ENCODE measurements around the gene KAZN.
A peak's percentile ranks its signal among the peaks of the same experiment; 100 is the strongest.
"Not testable (repeated sequence)": the region's sequence is repeated elsewhere in the genome, so short reads cannot be mapped to it uniquely, and the experiment has no call there.

The KAZN gene

DNA sequence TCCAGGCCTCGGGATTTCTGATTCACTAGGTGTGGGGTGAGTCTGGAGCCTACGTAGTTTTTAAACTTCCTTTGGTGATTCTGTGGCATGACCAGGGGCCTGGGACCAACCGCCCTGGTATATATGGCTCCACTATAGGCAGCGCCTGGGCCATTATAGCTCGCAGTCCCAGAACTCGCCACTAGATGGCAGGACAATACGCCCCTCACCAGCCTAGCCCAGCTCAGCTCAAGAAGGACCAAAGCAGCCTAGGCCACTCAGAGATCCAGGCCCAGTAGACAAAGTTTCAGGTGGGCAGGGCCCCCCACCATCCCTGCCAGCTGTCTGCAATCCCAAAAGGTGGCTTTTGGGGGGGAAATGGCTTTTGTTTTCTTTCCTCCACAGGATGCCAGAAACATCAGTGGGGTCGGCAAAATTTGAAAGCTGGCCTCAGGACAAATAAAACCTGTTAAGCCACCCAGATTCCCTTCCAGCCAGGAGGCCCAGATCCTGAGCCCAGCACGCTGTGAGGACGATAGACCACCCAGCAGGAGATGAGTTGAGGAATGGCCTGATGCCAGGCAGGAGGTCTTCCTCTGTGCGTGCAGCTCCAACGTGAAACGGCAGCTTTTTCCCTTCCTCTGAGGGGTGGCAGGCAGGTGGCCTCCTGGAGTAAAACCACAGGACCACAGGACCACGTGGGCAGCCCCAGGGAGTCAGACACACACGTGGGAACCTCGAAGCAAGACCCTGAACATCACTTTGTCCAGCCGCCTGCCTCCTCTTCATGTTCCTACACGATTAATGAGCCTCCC, 530.2 kb downstream of the KAZN start:
- peak; percentile 57 for DNase-seq

DNA sequence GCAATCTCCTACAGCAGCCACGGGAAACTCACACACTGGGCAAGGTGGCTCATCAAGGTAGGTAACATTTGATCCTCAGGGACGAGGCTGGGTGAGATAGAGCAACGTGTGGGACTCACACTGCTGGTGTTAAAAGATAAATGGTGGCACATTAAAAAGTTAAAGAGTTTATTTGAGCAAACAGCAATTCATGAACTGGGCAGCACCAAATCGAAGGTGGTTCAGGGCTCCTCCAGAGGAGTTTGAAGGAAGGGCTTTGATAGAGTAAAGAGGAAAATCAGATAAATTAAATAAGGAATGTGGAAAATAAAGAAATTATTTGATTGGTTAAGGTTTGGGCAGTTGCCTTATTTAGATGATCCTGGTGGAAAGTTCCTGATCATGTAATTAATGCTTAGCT, 531.5 kb downstream of the KAZN start:
- DNase-seq = no peak

DNA sequence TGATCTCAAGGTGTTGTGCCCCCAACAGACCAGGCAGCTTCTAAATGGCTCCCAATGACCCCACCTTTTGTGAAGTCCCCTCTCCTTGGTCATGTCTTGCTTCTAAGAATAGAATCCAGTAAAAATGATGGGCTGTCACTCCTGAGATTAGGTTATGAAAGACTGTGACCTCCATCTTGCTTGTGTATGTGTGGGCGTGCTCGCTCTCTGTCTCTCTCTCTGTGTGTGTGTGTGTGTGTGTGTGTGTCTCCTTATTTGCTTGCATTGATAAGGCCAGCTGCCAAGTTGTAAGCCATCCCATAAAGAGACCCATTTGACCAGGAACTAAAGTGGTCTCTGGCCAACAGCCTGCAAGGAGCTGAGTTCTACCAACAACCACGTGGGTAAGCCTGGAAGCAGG, 532.1 kb downstream of the KAZN start:
- no peak for DNase-seq

DNA sequence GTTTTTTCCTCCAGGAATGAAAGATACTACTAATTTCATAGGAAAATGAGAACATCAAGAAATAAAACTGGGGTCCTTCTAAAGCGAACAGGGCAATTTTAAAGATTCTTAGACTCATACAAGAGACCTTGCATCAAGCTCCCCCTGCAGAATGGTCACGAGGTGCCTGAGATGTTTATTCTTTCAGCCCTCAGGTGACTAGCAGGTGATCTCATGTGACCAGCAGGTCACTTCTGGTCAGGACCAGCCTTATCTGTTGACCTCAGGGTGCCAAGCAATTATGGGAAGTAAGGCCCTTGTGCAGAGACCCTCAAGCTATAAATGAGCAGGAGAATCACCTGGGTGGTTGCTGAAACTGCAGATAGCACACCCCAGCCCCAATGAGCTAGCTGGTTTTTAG, 534.5 kb downstream of the KAZN start:
- no peak for DNase-seq

DNA sequence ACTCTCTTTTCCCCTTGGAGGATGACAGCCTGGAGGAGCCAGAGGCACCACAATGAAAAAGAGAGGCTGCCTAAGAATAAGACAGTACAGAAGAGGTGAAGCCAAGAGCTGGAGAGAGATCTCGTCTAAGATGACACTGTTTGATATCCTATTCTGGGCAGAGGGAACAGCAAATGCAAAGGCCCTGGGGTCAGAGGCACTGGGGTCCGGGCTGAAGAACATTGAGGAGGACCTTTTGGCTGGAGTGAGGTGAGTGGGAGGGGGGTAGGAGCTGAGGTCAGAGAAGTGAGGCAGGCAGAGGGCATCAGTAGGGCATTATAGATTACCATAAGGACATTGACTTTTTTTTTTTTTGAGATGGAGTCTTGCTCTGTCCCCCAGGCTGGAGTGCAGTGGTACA, 535.8 kb downstream of the KAZN start:
- DNase-seq = no peak

DNA sequence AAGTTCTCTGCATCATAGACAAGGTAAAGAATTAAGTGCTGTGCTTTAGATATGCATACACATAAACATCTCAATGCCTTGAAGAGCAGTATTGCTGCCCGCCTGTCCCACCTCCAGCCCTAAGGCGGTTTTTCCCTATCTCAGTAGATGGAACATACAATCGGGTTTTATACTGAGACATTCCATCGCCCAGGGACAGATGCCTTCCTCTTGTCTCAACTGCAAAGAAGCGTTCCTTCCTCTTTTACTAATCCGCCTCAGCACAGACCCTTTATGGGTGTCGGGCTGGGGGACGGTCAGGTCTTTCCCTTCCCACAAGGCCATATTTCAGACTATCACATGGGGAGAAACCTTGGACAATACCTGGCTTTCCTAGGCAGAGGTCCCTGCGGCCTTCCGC, 537.1 kb downstream of the KAZN start:
- DNase-seq = not testable (repeated sequence)

DNA sequence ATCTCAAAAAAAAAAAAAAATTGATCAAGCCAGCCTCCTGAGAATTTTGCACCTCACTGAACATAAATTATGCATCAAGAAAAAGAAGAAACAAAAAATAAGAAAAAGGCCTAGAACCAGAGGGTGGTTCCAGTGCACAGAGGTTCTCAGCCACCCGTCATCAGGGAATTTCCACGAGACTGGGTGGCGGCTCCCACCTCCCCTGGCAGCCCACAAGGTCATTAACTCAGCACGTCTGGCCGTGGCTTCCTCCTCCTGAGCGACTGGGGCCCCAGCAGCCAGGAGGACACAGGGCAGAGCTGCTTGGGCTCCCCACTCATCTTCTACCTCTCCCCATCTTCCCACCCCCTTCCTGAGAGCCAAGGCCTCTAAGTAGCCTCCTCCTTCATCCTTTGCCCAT, 539.3 kb downstream of the KAZN start:
- peak; percentile 55 for DNase-seq

DNA sequence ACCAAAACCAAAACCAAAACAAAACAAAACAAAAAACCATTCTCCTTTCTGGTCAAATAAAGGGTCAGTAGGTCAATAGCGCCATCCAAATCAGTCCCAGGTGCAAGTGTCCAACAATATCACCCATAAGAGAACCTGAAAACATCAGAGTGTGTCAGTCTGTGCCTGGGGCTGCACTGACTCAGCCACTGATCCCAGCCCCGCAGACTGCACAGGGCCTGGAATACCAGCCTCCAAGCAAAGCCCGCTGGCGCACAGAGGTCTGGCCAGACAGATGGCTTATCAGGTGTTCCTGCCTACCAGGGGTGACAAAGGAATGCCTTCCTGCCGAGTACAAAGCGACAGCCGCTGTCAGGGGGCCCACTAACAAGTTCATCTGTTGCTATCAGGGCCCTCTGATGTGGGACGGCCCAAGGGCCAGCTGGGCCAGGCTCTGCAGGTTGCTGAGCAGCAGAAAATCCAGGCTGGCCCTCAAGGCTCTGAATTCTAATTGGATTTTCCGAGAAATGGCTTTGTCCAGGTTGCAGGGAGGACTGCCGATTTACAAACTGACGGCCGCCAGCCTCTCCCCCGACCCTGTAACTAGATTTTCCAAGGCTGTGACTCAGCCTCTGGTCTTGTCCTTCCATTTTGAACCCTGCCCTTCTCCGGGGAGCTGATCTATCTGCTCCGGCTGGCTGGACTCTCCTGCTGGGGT, 541.3 kb downstream of the KAZN start:
- no peak for DNase-seq

DNA sequence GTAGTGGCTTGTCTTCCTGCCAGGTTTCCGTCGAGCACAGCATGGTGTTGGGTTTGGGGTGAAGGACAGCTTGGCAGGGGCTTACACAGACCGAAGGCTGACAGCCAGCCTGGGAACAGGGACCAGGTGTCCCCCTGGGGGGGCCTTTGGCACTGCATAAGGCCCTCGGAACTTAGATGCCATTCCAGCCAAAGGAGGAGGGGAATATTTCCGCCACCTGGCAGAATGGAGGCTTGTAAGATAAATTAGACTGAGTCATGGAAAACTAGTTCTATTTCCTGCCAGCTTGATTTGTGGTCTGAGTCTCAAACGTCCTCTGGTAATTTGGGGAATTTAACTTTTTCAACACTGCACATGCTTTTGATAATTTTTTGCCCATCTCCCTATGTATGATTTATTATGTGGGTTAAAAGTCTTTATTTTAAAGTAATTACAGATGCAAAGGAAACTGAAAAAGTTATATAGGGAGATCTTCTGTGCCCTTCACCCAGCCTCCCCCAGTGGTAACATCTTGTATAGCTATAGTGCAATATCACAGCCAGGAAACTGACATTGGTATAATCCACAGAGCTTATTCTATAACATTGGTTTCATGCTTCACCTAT, 543.6 kb downstream of the KAZN start:
- no peak for DNase-seq

DNA sequence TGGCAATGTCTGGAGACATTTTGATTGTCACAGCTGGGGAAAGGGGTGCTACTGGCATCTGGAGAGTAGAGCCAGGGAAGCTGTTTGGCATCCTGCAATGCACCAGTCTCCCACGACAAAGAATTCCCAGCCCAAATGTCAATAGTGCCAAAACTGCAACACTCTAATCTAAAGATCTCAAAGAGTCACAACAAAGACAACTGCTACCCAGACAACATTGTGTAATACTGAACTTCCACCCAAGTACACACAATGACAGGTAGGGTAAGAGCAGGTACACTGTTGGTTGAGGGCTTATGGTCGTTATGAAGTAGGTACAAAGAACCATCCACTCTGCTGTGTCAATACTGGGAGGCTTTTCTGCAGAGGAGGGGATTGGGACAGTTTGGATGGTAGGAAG, 546.8 kb downstream of the KAZN start:
- no peak for DNase-seq

DNA sequence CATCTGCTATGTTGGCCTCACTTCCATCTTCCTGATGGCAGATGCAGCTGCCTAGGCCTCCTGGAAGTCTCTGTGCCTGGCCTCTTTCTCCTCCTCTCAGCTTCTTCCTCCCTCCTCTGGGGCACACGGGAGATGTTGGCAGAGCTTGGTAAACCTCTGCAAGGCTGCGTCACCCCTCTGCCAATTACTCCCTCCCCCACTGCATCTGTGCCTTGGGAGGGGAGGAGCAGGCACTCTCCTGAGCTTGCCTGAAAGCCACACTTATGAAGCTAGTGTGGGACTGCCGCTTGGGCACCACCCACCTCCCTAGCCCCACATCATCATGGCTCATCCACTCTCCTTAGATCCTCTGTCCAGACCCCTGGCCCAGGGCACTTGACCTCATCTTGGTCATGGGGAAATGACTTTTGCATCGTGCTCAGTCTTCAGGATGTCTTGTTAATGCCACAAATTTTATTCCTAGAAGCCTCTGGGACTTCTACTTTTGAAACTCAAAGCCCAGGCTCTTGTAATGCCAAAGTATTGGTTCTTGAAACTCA, 547.7 kb downstream of the KAZN start:
- no peak for DNase-seq

DNA sequence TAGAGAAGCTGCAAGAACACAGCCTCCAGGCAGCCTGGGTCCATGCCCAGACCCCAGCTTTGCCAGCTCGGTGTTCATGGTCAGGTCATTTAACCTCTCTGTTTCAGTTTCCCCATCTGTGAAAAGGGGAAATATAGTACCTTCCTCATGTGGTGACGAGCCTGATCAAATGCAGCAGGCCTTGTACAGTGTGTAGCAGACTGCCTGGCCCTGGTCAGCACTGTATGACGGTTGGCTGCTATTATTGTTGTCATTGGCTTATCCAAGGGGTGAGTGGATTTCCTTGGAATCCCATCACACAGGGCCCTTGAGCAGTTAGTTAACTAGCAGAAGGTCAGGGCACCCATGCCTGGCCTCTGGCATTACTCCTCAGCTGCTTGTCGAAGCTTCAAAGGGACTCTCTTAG, 548.5 kb downstream of the KAZN start:
- no peak for DNase-seq

DNA sequence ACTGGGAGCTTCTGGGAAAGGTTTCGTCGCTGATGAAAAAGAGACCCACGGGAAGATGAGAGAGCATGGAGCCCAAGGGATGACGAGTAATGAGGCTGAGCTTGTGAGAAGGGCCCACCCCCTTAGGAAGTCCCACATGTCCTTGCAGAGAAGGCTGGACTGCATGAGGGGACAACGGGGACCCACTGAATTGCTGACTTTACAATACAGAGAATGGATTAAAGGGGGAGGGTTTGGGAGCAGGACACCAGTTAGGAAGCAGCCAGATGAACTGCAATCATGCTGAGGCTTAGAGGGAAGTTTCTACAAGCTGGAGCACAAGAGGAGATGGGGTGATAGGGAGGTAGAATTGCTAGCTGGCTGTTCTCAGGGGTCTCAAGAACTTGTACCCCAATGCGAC, 549.5 kb downstream of the KAZN start:
- no peak for DNase-seq

DNA sequence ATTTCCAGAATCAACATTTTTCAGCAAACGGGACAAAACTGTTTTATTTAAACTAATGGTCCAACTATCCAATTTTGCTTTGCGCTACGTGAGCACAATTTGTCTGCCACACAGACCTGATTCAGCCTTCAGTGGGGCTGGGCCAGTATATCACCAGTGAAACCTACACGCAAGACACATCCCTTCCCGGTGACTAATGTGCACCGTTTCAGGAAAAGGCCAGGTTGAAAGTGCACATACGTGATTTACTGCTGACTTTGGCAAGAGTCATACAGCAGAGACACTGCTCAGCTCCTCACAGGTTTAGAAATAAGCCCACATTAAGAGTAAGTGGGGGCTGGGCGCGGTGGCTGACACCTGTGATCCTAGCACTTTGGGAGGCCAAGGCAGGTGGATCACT, 550.0 kb downstream of the KAZN start:
- DNase-seq = no peak

DNA sequence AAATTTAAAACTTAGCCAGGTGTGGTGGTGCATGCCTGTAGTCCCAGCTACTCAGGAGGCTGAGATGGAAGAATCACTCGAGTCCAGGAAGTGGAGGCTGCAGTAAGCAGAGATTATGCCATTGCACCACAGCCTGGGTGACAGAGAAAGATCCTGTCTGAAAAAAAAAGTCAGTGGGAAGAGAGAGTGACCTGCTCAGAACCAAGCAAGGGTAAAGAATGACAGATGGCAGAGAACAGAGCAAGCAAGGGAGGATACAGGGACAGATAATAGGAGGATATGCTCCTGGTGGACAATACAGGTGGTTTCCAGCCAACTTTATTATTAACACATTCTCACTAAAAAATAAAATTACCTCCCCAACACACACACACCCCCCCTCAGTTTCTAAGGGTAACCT, 550.5 kb downstream of the KAZN start:
- no peak for DNase-seq

DNA sequence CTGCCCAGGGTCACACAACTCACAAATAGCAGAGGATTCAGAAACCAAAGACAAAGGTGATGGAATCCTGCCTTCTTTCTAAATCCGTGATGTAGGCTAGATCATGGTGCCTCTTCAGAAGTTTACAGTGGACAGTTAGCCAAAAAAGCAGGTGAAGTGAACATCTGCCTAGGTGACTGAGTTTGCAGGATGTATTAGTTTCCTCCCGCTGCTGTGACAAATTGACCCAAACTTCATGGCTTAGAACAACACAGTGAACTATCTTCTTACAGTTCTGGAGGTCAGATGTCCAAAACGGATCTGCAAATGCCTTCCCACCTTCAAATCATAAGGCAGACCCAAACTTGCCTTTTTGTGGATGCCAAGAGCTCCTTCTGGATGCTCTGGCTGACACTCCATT, 551.9 kb downstream of the KAZN start:
- DNase-seq = no peak

DNA sequence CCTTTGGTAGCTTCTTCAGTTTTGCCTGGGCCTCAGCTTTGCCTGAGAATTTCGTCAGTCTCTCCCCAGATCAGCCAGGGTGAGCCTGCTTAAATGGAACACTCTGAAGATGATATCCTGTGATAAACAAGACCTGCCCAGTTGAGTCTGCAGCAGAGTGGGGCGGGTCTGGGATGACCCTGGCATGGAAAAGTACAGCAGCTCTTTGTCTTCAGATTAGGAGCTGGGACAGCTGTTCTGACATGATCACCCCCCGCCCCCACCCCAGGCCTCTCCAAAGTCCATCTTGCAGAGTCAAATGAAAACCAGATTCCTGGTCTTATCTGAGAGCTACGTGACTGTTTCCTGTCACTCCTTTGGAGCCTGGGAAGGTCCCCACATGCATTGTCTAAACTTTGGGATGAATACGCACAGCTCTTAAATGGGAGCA, 552.9 kb downstream of the KAZN start:
- no peak for DNase-seq

DNA sequence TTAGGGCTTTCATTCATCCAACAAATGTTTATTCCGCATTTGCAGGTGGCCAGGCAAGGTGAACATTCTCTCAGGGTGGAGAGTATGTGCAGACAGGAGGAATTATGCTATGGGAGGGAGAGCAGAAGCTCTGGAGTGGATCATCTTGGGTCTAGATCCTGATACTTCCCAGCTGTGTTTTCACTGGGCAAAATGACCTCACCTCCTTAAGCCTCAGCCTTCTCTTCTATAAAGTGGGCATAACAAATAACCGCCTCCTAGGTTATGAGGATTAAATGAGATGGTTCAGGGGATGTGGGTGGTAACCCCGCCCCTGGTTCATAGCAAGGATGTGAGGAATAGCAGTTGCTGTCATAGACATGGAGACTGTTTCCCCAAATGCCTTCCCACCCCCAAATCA, 553.4 kb downstream of the KAZN start:
- DNase-seq = no peak

DNA sequence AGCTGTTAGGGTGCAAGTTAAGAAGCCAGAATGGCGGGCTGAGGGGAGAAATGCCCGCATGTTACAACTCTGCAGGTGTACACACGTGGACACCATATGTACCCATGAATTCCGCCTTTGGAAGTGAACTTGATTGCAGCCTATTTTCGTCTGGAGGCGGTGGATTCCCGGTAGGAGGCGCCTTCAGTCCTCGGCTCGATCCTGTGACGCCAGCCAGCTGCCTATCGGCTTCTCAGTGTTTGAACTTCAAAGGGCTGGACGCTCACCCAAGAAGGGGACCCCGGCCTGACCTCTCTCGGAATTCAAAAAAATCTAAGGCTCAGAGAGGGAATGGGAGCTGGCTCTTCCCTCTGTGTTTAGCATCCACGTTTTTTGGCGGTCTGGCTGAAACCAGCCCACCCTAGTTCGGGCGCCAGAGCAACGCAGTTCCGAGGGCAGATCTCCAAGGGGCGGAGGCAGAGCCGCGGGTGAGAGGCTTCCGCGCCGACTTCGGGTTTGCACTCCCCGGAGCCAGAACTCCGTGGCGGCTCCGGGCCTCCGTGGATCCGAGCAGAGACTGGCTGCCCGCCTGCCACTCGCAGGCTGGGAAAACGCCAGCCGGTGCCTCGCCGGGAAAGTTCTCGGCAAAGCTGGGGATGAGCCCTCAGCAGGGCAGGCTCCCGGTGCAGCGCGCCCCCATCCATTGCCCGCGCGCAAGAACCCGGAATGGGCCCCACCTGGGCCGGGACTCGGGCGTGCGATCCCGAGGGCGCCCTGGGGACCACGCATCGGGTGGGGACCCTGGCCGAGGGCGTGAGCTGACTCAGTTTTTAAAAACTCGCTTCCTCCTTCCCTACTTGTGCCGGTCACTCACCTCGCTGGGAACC, 554.1 kb downstream of the KAZN start:
- DNase-seq = peak; percentile 13

DNA sequence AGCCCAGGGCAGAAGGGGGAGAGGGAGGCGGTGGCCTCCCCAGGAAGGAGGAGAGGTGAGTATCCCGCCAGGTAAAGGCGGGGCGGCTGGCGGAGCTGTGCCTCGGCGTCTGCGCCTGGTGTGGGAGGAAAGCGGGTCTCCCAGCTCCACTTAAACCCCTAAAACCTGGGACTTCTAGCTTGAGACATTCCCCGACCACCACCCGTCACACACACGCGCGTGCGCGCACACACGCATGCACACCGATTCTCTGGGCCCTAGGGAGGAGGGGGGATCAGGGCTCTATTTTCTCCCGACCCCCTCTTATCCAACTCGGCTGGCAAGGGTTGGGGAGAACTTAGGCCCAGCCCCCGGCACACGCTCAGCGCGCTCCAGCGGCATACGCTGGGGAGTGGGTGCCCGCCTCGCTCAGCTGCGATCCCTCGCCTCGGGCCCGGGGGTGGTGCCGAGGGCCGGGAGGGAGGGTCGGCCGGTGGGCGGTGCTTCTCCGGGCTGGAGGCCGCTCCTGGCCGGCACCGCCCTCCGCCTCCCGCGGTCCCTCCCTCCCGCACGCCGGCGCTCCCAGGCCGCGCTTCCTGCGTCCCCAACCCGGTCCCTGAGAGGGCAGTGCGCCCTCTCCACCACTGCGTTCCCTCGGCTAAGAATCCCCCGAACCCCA, 554.8 kb downstream of the KAZN start, which contains the start of gene TMEM51:
TSS of gene TMEM51 (plus strand) at position 564 of the 658 bp plus-strand sequence. CDS start 61,341 bp downstream, outside the sequence.
- no peak for DNase-seq

DNA sequence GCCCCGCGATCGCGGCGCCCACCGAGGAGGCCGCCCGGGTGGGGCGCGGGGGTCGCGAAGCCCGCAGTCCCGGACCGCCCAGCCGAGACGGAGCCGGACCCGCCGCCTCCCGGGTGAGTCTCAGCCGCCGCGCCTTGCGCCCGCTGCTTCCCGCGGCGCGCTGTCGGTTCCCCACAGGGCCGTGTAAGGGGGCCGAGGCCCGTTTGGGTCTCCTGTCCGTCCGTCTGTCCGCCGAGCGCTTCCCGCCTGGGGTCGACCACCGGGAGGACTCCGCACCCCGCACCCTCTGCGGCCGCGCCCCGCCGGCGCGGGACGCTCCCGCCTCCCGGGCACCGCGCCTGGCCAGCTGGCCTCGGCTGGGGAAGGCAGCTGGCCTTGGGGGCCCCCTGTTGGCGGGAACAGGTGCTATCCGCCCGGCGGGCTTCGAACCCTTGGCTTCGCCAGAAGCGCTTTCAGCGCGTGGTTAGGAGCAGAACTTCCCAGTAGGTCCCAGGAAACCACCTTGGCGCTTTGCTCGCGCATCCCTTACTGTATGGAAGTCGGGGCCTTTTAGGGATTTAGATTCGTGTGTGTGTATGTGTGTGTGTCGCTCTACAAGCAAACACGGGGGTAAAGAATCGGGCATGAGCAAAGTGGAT, 555.5 kb downstream of the KAZN start:
- DNase-seq = peak; percentile 8
